SKM-1 treated with dmso at 0.1 percent for 144 hours (cell line): ENCODE results near the gene HDAC10.
A peak's percentile ranks its signal among the peaks of the same experiment; 100 is the strongest.

ENCODE experiments used
- DNase-seq: peaks from one replicate; lab custom pipeline; 2025; ENCODE audit not compliant: unreplicated experiment; lab: John Stamatoyannopoulos, UW

HDAC10 gene

GRCh38 chr22:50202130-50202666 lies 48.9 kb downstream of the HDAC10 start:
- DNase-seq, result no peak

- no peak for DNase-seq
Observed at GRCh38 chr22:50201191-50202129, 49.6 kb downstream of the HDAC10 start.

GRCh38 chr22:50200461-50201190 lies 50.4 kb downstream of the HDAC10 start, which contains the start of gene SELENOO:
Gene SELENOO, plus strand, starts transcription at chr22:50201011. Its CDS starts 26 bp downstream, at chr22:50201037.
- DNase-seq, result peak; percentile 65

DNA sequence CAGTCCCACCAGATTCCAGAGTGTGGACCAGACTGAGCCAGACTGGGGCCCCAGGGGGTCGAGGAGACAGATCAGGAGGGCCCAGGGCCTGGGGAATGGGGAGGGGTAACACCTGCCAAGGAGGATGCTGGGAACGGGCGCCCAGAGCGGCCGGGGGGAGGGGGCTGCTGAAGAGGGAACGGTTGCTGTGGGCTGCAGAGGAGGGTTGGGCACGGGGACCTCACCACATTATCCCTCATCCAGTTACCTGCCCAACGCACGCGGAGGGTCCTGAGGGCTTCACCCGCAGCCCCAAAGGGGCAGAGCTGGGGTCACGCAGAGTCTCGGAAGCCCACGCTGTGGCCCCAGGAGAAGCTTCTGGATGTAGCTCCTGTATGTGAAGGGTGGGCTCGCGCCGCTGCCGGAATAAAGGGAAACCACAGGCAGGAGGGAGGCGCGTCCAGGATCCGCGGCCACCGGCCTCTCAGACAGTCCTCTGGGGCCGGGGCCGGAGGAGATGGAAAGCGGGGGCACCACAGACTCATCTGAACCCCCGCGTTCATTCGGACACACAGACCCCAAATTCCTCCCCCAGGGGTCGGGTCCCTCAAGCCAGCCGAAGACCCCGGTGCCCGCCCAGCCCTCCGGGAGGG lies 51.1 kb downstream of the HDAC10 start:
- no peak for DNase-seq

DNA sequence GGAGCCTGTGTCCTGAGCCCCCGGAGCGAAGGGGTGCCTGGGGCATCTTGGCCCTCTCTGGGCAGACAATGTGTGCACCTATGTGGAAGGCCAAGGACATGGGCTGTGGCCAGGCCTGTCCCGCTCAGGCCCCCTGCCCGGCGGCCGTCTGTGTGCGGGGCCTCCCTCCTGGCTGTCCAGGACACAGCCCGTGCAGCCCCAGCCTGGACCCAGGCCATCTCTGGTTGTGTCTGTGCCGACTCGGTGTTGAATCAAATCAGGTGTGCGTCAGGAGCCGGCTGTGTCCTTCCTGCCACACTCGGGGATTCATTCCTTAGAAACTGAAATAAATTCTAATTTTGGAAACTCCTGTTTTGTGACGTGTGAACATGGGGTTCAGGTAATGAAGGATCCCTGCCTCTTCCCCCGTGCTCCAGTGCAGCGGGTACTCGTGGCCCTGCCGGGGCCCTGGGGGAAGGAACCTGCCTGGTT lies 51.8 kb downstream of the HDAC10 start:
- DNase-seq, result no peak

- no peak for DNase-seq
Observed at GRCh38 chr22:50198624-50199017, 52.4 kb downstream of the HDAC10 start.

DNA sequence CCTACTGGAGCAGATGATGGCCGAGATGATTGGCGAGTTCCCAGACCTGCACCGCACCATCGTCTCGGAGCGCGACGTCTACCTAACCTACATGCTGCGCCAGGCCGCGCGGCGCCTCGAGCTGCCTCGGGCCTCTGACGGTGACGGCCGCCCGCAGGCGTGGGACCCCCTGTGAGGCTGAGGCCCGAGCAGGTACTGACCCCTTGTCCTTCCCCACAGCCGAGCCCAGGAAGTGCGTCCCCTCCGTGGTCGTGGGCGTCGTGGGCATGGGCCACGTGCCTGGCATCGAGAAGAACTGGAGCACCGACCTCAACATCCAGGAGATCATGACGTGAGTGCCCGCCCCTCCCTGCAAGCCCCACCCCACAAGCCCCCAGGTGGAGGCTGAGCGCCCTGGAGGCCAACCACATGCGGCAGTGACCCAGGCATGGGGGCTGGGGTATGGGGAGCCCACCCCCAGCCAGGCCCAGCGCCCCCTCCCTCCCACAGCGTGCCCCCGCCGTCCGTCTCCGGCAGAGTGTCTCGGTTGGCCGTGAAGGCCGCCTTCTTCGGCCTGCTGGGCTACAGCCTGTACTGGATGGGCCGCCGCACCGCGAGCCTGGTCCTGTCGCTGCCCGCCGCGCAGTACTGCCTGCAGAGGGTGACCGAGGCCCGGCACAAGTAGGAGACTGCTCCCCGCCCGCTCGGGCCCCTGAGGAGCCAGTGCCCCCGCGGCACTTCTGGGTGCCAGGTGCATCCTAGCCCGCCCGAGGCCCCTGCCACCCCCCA lies 53.0 kb downstream of the HDAC10 start:
- no peak for DNase-seq

DNA sequence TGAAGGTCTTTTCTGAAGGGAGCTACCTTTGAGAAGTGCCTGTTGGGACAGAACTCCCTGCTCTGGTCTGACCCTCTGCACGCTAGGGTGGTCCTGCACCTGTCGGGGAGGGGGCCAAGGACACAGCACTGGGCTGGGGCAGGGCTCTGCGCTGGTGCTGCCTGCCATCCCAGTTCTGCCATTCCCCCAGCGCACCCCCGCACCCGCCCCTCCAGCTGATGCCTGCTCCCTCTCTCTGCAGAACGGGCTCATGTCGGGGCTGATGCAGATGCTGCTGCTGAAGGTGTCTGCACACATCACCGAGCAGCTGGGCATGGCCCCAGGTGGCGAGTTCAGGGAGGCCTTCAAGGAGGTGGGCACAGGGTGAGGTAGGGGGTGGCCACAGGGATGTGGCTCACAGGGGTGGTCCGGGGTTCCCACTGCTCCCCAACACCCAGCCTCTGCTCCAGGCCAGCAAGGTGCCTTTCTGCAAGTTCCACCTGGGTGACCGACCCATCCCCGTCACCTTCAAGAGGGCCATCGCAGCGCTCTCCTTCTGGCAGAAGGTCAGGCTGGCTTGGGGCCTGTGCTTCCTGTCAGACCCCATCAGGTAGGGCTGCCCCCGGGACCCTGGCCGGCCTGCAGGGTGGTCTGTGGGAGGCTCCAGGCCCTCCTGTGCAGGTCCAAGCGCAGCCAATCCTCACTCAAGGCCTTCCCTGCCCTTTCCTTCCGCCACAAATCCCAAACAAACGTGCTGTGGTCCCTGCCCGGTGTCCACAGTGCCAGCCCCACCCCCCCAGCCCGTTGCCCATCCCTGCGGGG lies 53.9 kb downstream of the HDAC10 start:
- DNase-seq, result no peak

DNA sequence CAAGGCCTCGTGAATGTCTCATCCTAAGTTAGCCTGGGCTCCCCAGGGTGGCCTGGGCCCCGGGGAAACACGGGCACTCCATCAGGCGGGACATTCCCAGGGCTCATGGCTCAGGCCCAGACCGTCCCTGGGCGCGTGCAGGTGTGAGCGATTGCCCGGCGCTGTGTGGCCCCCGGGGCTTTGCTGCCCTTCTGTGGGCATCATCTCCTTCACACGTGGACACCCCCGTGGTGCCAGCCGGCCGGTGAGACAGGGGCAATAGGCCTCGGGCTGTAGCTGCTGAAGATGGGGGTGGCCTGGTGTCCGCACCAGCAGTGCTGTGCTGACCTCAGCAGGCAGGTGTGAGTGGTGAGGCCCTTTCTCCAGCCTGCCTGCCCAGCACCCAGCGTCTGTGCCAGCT lies 54.8 kb downstream of the HDAC10 start:
- no peak for DNase-seq
